ENCODE measurements around the gene ABCA9.

ABCA9 gene

DNA sequence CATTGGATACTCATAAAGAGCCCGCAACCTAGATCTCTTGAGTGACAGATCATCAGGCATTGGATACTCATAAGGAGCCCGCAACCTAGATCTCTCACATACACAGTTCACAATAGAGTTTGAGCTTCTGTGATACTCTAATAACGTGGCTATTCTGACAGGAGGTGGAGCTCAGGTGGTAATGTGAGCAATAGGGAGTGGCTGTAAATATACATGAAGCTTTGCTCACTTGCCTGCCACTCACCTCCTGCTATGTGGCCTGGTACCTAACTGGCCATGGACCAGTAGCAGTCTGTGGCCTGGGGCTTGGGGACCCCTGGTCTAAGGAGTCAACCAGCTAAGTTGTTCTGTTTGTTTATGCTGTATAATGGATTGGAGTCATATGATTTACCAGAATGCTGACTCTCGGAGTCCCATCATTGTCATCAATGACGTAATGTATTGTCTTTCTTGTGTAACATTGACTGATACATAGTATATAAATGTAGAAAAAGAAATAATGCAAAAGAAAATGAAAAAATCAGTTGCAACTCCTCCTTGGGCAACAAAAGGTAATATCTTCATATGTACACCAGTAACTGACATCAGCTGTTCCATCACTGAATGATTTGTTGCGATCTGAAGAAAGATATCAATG is 17.5 kb downstream of the ABCA9 start:
- Histone ChIP-seq H3K4me3 (ENCODE audit: low read depth, low read length) (no peak overlapping the region), H2AFZ (ENCODE audit: insufficient read depth, low read length, poor library complexity) (no peak overlapping the region), H3K9ac (ENCODE audit: low read length) (no peak overlapping the region), H3K27ac (ENCODE audit: low read depth, low read length) (no peak overlapping the region), H3K14ac (ENCODE audit: low read length) (no peak overlapping the region), H3K79me1 (ENCODE audit: low read length) (peaks cover 5% of the 10 kb centered on the region), H2BK5ac (ENCODE audit: low read depth, low read length, poor library complexity) (no peak overlapping the region), H3K4me2 (ENCODE audit: low read length) (no peak overlapping the region), H4K8ac (ENCODE audit: low read depth, low read length) (no peak overlapping the region), H2AK5ac (ENCODE audit: low read length) (no peak overlapping the region), H3K27me3 (ENCODE audit: insufficient read depth, low read length) (no peaks in the 10 kb centered on the region), H3K18ac (ENCODE audit: low read length) (no peak overlapping the region), H3K4me1 (ENCODE audit: control insufficient read depth in 1 of 2, insufficient read depth in 2 of 2, low read length in 2 of 2) (peaks cover 0 to 7% of the 10 kb centered on the region in 2 experiments), H2BK120ac (ENCODE audit: insufficient read depth, low read length, poor library complexity) (no peak overlapping the region), H3K79me2 (ENCODE audit: control insufficient read depth, insufficient read depth, low read length, poor library complexity) (no peaks in the 10 kb centered on the region), H3K9me3 (ENCODE audit: insufficient read depth, low read depth, low read length) (no peaks in the 10 kb centered on the region), H4K12ac (ENCODE audit: low read depth, low read length) (no peak overlapping the region), H3K36me3 (ENCODE audit: control insufficient read depth in 1 of 2, insufficient read depth in 2 of 2, low read length in 2 of 2) (no peaks in the 10 kb centered on the region), H3K4ac (ENCODE audit: low read depth, low read length) (no peak overlapping the region), H3K23ac (ENCODE audit: low read length) (no peak overlapping the region), H4K91ac (ENCODE audit: low read depth, low read length) (no peak overlapping the region), H2BK12ac (ENCODE audit: low read length) (no peak overlapping the region)
- no peak for DNase-seq
- WGBS (ENCODE audit: extremely low coverage, insufficient coverage, insufficient read length) = no CpG with 5 or more reads among the region's 6 CpGs

DNA sequence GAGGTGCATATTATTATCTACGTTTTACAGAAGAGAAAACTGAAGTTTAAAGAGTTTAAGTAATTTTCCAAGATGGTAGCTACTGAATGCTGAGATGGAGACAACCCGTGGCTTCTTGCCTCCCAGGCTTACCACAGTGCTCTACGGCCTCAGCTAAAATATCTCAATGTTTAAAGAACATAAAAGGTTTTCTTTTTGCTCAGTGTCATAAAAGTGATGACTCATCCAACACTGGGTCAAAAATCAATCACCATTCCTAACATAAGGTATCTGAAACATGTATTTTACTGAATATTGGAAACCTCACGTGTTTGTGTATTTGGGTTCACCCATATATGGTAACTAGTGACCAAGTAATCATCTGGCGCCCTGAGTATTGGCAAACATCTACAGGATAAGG is 18.4 kb downstream of the ABCA9 start:
- no peak overlapping the region for H3K4me2 ChIP-seq (ENCODE audit: low read length)
- H3K4ac ChIP-seq (ENCODE audit: low read depth, low read length) = no peak overlapping the region
- no peak overlapping the region for H3K9ac ChIP-seq (ENCODE audit: low read length)
- no peaks in the 10 kb centered on the region for H3K36me3 ChIP-seq (ENCODE audit: control insufficient read depth in 1 of 2, insufficient read depth in 2 of 2, low read length in 2 of 2)
- H3K4me1 ChIP-seq (ENCODE audit: control insufficient read depth in 1 of 2, insufficient read depth in 2 of 2, low read length in 2 of 2) = peaks cover 0 to 3% of the 10 kb centered on the region in 2 experiments
- no peak overlapping the region for H4K8ac ChIP-seq (ENCODE audit: low read depth, low read length)
- no peak overlapping the region for H4K12ac ChIP-seq (ENCODE audit: low read depth, low read length)
- no peak overlapping the region for H3K4me3 ChIP-seq (ENCODE audit: low read depth, low read length)
- H3K9me3 ChIP-seq (ENCODE audit: insufficient read depth, low read depth, low read length) = no peaks in the 10 kb centered on the region
- no CpG with 5 or more reads among the region's 5 CpGs for WGBS (ENCODE audit: extremely low coverage, insufficient coverage, insufficient read length)
- no peak overlapping the region for H2AK5ac ChIP-seq (ENCODE audit: low read length)
- no peaks in the 10 kb centered on the region for H3K79me2 ChIP-seq (ENCODE audit: control insufficient read depth, insufficient read depth, low read length, poor library complexity)
- H2BK5ac ChIP-seq (ENCODE audit: low read depth, low read length, poor library complexity) = no peak overlapping the region
- no peak overlapping the region for H4K91ac ChIP-seq (ENCODE audit: low read depth, low read length)
- H2BK120ac ChIP-seq (ENCODE audit: insufficient read depth, low read length, poor library complexity) = no peak overlapping the region
- no peak for DNase-seq
- no peak overlapping the region for H2AFZ ChIP-seq (ENCODE audit: insufficient read depth, low read length, poor library complexity)
- no peak overlapping the region for H3K14ac ChIP-seq (ENCODE audit: low read length)
- no peak overlapping the region for H2BK12ac ChIP-seq (ENCODE audit: low read length)
- H3K23ac ChIP-seq (ENCODE audit: low read length) = no peak overlapping the region
- no peaks in the 10 kb centered on the region for H3K27me3 ChIP-seq (ENCODE audit: insufficient read depth, low read length)
- no peaks in the 10 kb centered on the region for H3K79me1 ChIP-seq (ENCODE audit: low read length)
- no peak overlapping the region for H3K18ac ChIP-seq (ENCODE audit: low read length)
- no peak overlapping the region for H3K27ac ChIP-seq (ENCODE audit: low read depth, low read length)

DNA sequence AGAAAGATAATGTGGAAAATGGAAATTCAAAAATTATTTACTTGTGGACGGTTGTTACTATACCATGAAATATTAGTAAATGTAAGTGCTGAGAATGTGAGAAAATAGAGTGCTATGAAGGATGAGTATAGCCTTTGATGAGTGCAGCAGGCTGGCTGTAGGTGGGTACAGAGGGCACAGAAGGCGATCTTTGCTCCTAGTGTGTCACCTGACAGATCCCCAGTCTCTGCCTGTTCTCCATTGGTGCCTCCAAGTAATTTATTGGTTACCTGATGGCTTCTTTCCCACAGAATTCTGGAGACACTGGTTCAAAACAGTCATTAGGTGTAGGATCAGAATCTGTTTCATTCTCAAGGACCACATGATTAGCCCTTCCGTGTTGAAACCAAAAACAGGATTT is 28.9 kb downstream of the ABCA9 start:
- H3K9me3 ChIP-seq (ENCODE audit: insufficient read depth, low read depth, low read length) = no peaks in the 10 kb centered on the region
- no peaks in the 10 kb centered on the region for H3K36me3 ChIP-seq (ENCODE audit: control insufficient read depth in 1 of 2, insufficient read depth in 2 of 2, low read length in 2 of 2)
- no peaks in the 10 kb centered on the region for H3K79me2 ChIP-seq (ENCODE audit: control insufficient read depth, insufficient read depth, low read length, poor library complexity)
- DNase-seq = no peak
- no peak overlapping the region for H2BK12ac ChIP-seq (ENCODE audit: low read length)
- H3K27me3 ChIP-seq (ENCODE audit: insufficient read depth, low read length) = no peaks in the 10 kb centered on the region
- H2BK120ac ChIP-seq (ENCODE audit: insufficient read depth, low read length, poor library complexity) = no peak overlapping the region
- no peak overlapping the region for H3K18ac ChIP-seq (ENCODE audit: low read length)
- 100% methylated on average over 1 of the region's 3 CpGs for WGBS (ENCODE audit: extremely low coverage, insufficient coverage, insufficient read length)
- no peak overlapping the region for H3K14ac ChIP-seq (ENCODE audit: low read length)
- no peak overlapping the region for H4K8ac ChIP-seq (ENCODE audit: low read depth, low read length)
- H3K4me3 ChIP-seq (ENCODE audit: low read depth, low read length) = no peak overlapping the region
- H3K4me1 ChIP-seq (ENCODE audit: control insufficient read depth in 1 of 2, insufficient read depth in 2 of 2, low read length in 2 of 2) = no peaks in the 10 kb centered on the region
- no peak overlapping the region for H3K4me2 ChIP-seq (ENCODE audit: low read length)
- H2AK5ac ChIP-seq (ENCODE audit: low read length) = no peak overlapping the region
- H3K23ac ChIP-seq (ENCODE audit: low read length) = no peak overlapping the region
- no peak overlapping the region for H4K91ac ChIP-seq (ENCODE audit: low read depth, low read length)
- no peak overlapping the region for H3K4ac ChIP-seq (ENCODE audit: low read depth, low read length)
- H4K12ac ChIP-seq (ENCODE audit: low read depth, low read length) = no peak overlapping the region
- no peaks in the 10 kb centered on the region for H3K79me1 ChIP-seq (ENCODE audit: low read length)
- H3K27ac ChIP-seq (ENCODE audit: low read depth, low read length) = no peak overlapping the region
- H3K9ac ChIP-seq (ENCODE audit: low read length) = no peak overlapping the region
- no peak overlapping the region for H2AFZ ChIP-seq (ENCODE audit: insufficient read depth, low read length, poor library complexity)
- no peak overlapping the region for H2BK5ac ChIP-seq (ENCODE audit: low read depth, low read length, poor library complexity)

DNA sequence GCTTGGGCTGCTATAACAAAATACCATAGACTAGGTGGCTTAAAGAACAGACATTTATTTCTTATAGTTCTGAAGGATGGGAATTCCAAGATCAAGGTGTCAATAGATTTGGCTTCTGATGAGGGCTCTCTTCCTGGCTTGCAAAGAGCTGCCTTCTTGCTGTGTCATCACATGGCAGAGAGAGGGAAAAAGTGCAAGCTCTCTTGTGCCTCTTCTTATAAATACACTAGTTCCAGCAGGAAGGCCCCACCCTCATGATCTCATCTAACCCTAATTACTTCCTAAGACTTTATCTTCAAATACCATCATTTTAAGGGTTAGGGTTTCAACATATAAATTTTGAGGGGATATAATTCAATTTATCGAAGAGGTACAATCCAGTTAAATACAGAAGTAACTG is 30.6 kb downstream of the ABCA9 start:
- Histone ChIP-seq H2AK5ac (ENCODE audit: low read length) (no peak overlapping the region), H2BK12ac (ENCODE audit: low read length) (no peak overlapping the region), H3K36me3 (ENCODE audit: control insufficient read depth in 1 of 2, insufficient read depth in 2 of 2, low read length in 2 of 2) (no peaks in the 10 kb centered on the region), H3K9me3 (ENCODE audit: insufficient read depth, low read depth, low read length) (no peaks in the 10 kb centered on the region), H3K14ac (ENCODE audit: low read length) (no peak overlapping the region), H3K23ac (ENCODE audit: low read length) (no peak overlapping the region), H3K4me3 (ENCODE audit: low read depth, low read length) (no peak overlapping the region), H3K79me2 (ENCODE audit: control insufficient read depth, insufficient read depth, low read length, poor library complexity) (no peaks in the 10 kb centered on the region), H3K4me2 (ENCODE audit: low read length) (no peak overlapping the region), H2AFZ (ENCODE audit: insufficient read depth, low read length, poor library complexity) (no peak overlapping the region), H4K8ac (ENCODE audit: low read depth, low read length) (no peak overlapping the region), H3K27ac (ENCODE audit: low read depth, low read length) (no peak overlapping the region), H3K4me1 (ENCODE audit: control insufficient read depth in 1 of 2, insufficient read depth in 2 of 2, low read length in 2 of 2) (no peaks in the 10 kb centered on the region), H3K4ac (ENCODE audit: low read depth, low read length) (no peak overlapping the region), H4K91ac (ENCODE audit: low read depth, low read length) (no peak overlapping the region), H3K27me3 (ENCODE audit: insufficient read depth, low read length) (no peaks in the 10 kb centered on the region), H3K18ac (ENCODE audit: low read length) (no peak overlapping the region), H2BK120ac (ENCODE audit: insufficient read depth, low read length, poor library complexity) (no peak overlapping the region), H3K79me1 (ENCODE audit: low read length) (no peaks in the 10 kb centered on the region), H4K12ac (ENCODE audit: low read depth, low read length) (no peak overlapping the region), H2BK5ac (ENCODE audit: low read depth, low read length, poor library complexity) (no peak overlapping the region), H3K9ac (ENCODE audit: low read length) (no peak overlapping the region)
- no CpG with 5 or more reads among the region's 1 CpG for WGBS (ENCODE audit: extremely low coverage, insufficient coverage, insufficient read length)
- DNase-seq = no peak
